HepG2 (cell line): ENCODE results near the gene RNU6-1. TPM values are rescaled to one million over a fixed set of nuclear protein-coding genes. Genes with fewer than 3 reads are reported as not detected.

Experiments used
- ATAC-seq: fragments of 200-7000 bp; cut with Tn5 transposase; 3 replicates; pipeline ENCODE4 v1.9.1; 2020; ENCODE audit warnings: mild to moderate bottlenecking, moderate library complexity
- BruUV-seq: library from RNA; stranded (reverse); fragments of 400-500 nt; replicated peaks from 2 replicates; lab custom pipeline; 2021; lab: Mats Ljungman, UMichigan
- CTCF ChIA-PET: fragments of 300-600 bp; formaldehyde crosslinking; extraction: SDS; loops from one replicate; lab custom pipeline; 2021; ENCODE audit warnings: low total read pairs, inconsistent platforms, low intra/inter-chr PET ratio; lab: Yijun Ruan, JAX
- POLR2A ChIA-PET: fragments of 350-600 bp; sonication (Branson Sonifier 250); formaldehyde crosslinking; loops from one replicate; lab custom pipeline; 2020; ENCODE audit warnings: antibody characterized with exemption, inconsistent platforms; lab: Yijun Ruan, JAX
- DNase-seq: peaks from one replicate; pipeline ENCODE4 v3.0.0-alpha.2; 2015; ENCODE audit warnings: low spot score
- FAIRE-seq: peaks from 3 replicates; lab custom pipeline; 2011; peaks lifted over from hg19 to GRCh38; lab: Jason Lieb, UNC
- H2AFZ ChIP-seq: one replicate; pipeline ENCODE4 v1.6.1; 2011; ENCODE audit warnings: low read length, inconsistent platforms
- H3K27ac ChIP-seq: fragments of 300-600 bp; 3 replicates; pipeline ENCODE4 v1.8.0; 2011; ENCODE audit warnings: mixed run types, mild to moderate bottlenecking, mixed read lengths, low read length, inconsistent platforms; ENCODE audit not compliant: insufficient read depth; ENCODE audit errors: extremely low read length
- H3K27me3 ChIP-seq, 2 experiments: fragments of 200-600 bp in 1 of 2; 2 replicates in 1 of 2; 3 replicates in 1 of 2; pipeline versions ENCODE4 v1.6.0 to v1.8.0; 2011; ENCODE audit warnings: low read length in 2 of 2, mild to moderate bottlenecking in 2 of 2, moderate library complexity in 2 of 2, inconsistent platforms in 1 of 2; ENCODE audit not compliant: insufficient read depth in 2 of 2, control insufficient read depth in 1 of 2
- H3K36me3 ChIP-seq, 2 experiments: fragments of 200-600 bp in 1 of 2; replicated peaks in 1 of 2; 2 replicates in 1 of 2; 3 replicates in 1 of 2; pipeline versions ENCODE4 v1.5.1 to v1.8.0; 2011; ENCODE audit warnings: low read length in 2 of 2, inconsistent platforms in 1 of 2; ENCODE audit not compliant: insufficient read depth in 2 of 2, control insufficient read depth in 1 of 2
- H3K4me1 ChIP-seq: 2 replicates; pipeline ENCODE4 v1.5.1; 2012; ENCODE audit warnings: low read length, inconsistent platforms; ENCODE audit not compliant: insufficient read depth
- H3K4me2 ChIP-seq: 2 replicates; pipeline ENCODE4 v1.6.0; 2011; ENCODE audit warnings: low read depth, low read length, inconsistent platforms
- H3K4me3 ChIP-seq, 3 experiments: fragments of 200-600 bp in 1 of 3; sonication (generic), shearing (Covaris generic) in 1 of 3; replicated peaks in 1 of 3; 2 replicates each; pipeline ENCODE4 v1.5.1; 2011 to 2016; ENCODE audit warnings: low read length in 3 of 3, inconsistent platforms in 2 of 3, low read depth in 2 of 3, mild to moderate bottlenecking in 2 of 3, control low read depth in 1 of 3, mixed read lengths in 1 of 3; ENCODE audit not compliant: insufficient read depth in 1 of 3
- H3K79me2 ChIP-seq: one replicate; pipeline ENCODE4 v1.6.1; 2011; ENCODE audit warnings: low read length, inconsistent platforms; ENCODE audit not compliant: insufficient read depth
- H3K9ac ChIP-seq: 2 replicates; pipeline ENCODE4 v1.6.0; 2011; ENCODE audit warnings: mild to moderate bottlenecking, low read depth, low read length, inconsistent platforms; ENCODE audit not compliant: insufficient read depth
- H3K9me3 ChIP-seq: 2 replicates; pipeline ENCODE4 v1.5.1; 2012; ENCODE audit warnings: mild to moderate bottlenecking, low read length
- H4K20me1 ChIP-seq: 2 replicates; pipeline ENCODE4 v1.6.0; 2011; ENCODE audit warnings: inconsistent platforms, mild to moderate bottlenecking, low read length, moderate library complexity; ENCODE audit not compliant: insufficient read depth
- ATRX ChIP-seq: sonication (generic); formaldehyde crosslinking; IDR thresholded peaks from 2 replicates; pipeline ENCODE4 v1.4.0; 2020; ENCODE audit warnings: missing genetic modification reagents, borderline replicate concordance
- BRCA1 ChIP-seq: sonication (generic); formaldehyde crosslinking; IDR thresholded peaks from 2 replicates; pipeline ENCODE4 v1.4.0; 2020; ENCODE audit warnings: missing genetic modification reagents
- GPBP1L1 ChIP-seq: sonication (generic); formaldehyde crosslinking; IDR thresholded peaks from 2 replicates; pipeline ENCODE4 v1.5.0; 2020; ENCODE audit warnings: mild to moderate bottlenecking, missing genetic modification reagents
- NFE2L1 ChIP-seq: sonication (generic); formaldehyde crosslinking; IDR thresholded peaks from 2 replicates; pipeline ENCODE4 v1.4.0; 2020; ENCODE audit warnings: missing genetic modification reagents, mild to moderate bottlenecking, borderline replicate concordance
- RARG ChIP-seq: sonication (generic); formaldehyde crosslinking; IDR thresholded peaks from 2 replicates; pipeline ENCODE4 v1.4.0; 2020; ENCODE audit warnings: low read depth, mild to moderate bottlenecking, missing genetic modification reagents
- REPIN1 ChIP-seq: sonication (generic); formaldehyde crosslinking; IDR thresholded peaks from 2 replicates; pipeline ENCODE4 v1.8.0; 2022; ENCODE audit warnings: missing genetic modification reagents, low read depth, mild to moderate bottlenecking, borderline replicate concordance
- SP2 ChIP-seq: sonication (generic); formaldehyde crosslinking; IDR thresholded peaks from 2 replicates; pipeline ENCODE4 v1.5.1; 2020; ENCODE audit warnings: mild to moderate bottlenecking, missing genetic modification reagents
- TFE3 ChIP-seq: IDR thresholded peaks from 2 replicates; pipeline ENCODE4 v1.6.1; 2016
- THAP11 ChIP-seq: IDR thresholded peaks from 2 replicates; pipeline ENCODE4 v1.6.1; 2016; ENCODE audit warnings: missing biosample characterization, missing genetic modification reagents
- ZBTB42 ChIP-seq: sonication (generic); formaldehyde crosslinking; IDR thresholded peaks from 2 replicates; pipeline ENCODE4 v1.5.0; 2020; ENCODE audit warnings: mild to moderate bottlenecking, missing genetic modification reagents
- ZNF337 ChIP-seq: sonication (generic); formaldehyde crosslinking; IDR thresholded peaks from 2 replicates; pipeline ENCODE4 v1.5.1; 2020; ENCODE audit warnings: missing genetic modification reagents, low read depth, mild to moderate bottlenecking, borderline replicate concordance
- ZNF737 ChIP-seq: sonication (generic); formaldehyde crosslinking; IDR thresholded peaks from 2 replicates; pipeline ENCODE4 v1.5.0; 2020; ENCODE audit warnings: missing genetic modification reagents, mild to moderate bottlenecking, borderline replicate concordance
- ZNF792 ChIP-seq: IDR thresholded peaks from 2 replicates; pipeline ENCODE4 v1.6.1; 2016
- WGBS: methylation state at CpG from one replicate; pipeline ENCODE4 v1.1.6; 2017; ENCODE audit warnings: low lambda C conversion rate; 5-methylcytosine and 5-hydroxymethylcytosine counted together
- in situ Hi-C: cut with HindIII; loops from 2 replicates; pipeline ENCODE4 v1.10.0; 2017; ENCODE audit warnings: low pct_unique_long_range_greater_than_20kb; ENCODE audit not compliant: extremely low pct_ligation_motif_present
- intact Hi-C: fragments of 100-400 bp; cut with micrococcal nuclease; formaldehyde crosslinking; loops from one replicate; pipeline ENCODE4 v1.10.0; 2022; ENCODE audit not compliant: unreplicated experiment
- polyA plus RNA-seq, 8 experiments: library from polyadenylated mRNA; depleted of rRNA in 3 of 8; stranded (reverse) in 7 of 8; unstranded in 1 of 8; fragments of >200 nt; fragmentation: Illumina TruSeq in 4 of 8; extraction: Trizol in 4 of 8; gene quantifications; 2 replicates each; pipeline versions ENCODE4 v1.2.1 to v1.2.3, GENCODE V29; 2011 to 2016; ENCODE audit warnings: low read depth in 4 of 8, missing spikeins in 1 of 8, mixed read lengths in 1 of 8; ENCODE audit not compliant: insufficient read depth in 1 of 8
- total RNA-seq, 5 experiments: library from RNA; depleted of rRNA; stranded (reverse); fragments of >200 nt; fragmentation: Illumina TruSeq; extraction: Trizol; gene quantifications; 2 replicates each; pipeline ENCODE4 v1.2.3, GENCODE V29; 2016; ENCODE audit warnings: low read depth in 1 of 5

Gene RNU6-1
- total and polyA plus RNA-seq, 2 of the 13 experiments (the other 11 are each of a cell fraction or from before 2014, with no cell fraction given): under 0.01 TPM; not detected in 1

- Histone ChIP-seq H3K9me3 (no peaks in the 10 kb centered on the region), H3K9ac (no peak overlapping the region), H3K4me1 (peaks cover 9% of the 10 kb centered on the region), H3K79me2 (no peaks in the 10 kb centered on the region), H2AFZ (no peak overlapping the region), H3K27ac (no peak overlapping the region), H3K36me3 (no peaks in the 10 kb centered on the region), H3K27me3 (no peaks in the 10 kb centered on the region), H4K20me1 (no peaks in the 10 kb centered on the region), H3K4me2 (no peak overlapping the region), H3K4me3 (no peak overlapping the region)
- no peak for ATAC-seq
- no TSS peak for BruUV-seq
- in situ Hi-C loops (no loop called here), intact Hi-C loops (no loop called here)
- ChIA-PET CTCF (no interaction called here), POLR2A (no interaction called here)
- TF ChIP-seq REPIN1 (CRISPR knock-in tag) (no peak), TFE3 (CRISPR knock-in tag) (no peak), BRCA1 (CRISPR knock-in tag) (no peak), THAP11 (CRISPR knock-in tag) (no peak), ZNF792 (CRISPR knock-in tag) (no peak), SP2 (CRISPR knock-in tag) (no peak), GPBP1L1 (CRISPR knock-in tag) (no peak), RARG (no peak), ZNF737 (no peak), NFE2L1 (CRISPR knock-in tag) (no peak), ZNF337 (CRISPR knock-in tag) (no peak), ATRX (CRISPR knock-in tag) (no peak), ZBTB42 (CRISPR knock-in tag) (no peak)
- no peak for DNase-seq
- no peak for FAIRE-seq
- WGBS: no CpG with 5 or more reads among the region's 18 CpGs
Measured at GRCh38 chr15:67806536-67806935, 33.3 kb downstream of the RNU6-1 start.
